H1 (cell line): ENCODE data around the gene RIPOR2. TPM values are rescaled to one million over a fixed set of nuclear protein-coding genes. Genes with fewer than 3 reads are reported as not detected.

Experiments used
- CTCF ChIA-PET: fragments of 300-600 bp; sonication (Branson Sonifier 250); formaldehyde crosslinking; loops from one replicate; lab custom pipeline; 2021; ENCODE audit not compliant: partially characterized antibody; lab: Charles Lee
- POLR2A ChIA-PET: fragments of 300-600 bp; sonication (Branson Sonifier 250); formaldehyde crosslinking; loops from one replicate; lab custom pipeline; 2021; ENCODE audit warnings: inconsistent platforms; ENCODE audit not compliant: partially characterized antibody; lab: Charles Lee
- DNase-seq, 2 experiments: peaks; one replicate each; pipeline versions ENCODE4 v3.0.0 to v3.0.0-alpha.2; 2010 to 2022; ENCODE audit warnings: low spot score in 2 of 2, low read depth in 1 of 2, mixed read lengths in 1 of 2
- FAIRE-seq: peaks from 2 replicates; lab custom pipeline; 2011; peaks lifted over from hg19 to GRCh38; lab: Jason Lieb, UNC
- H2AFZ ChIP-seq: 2 replicates; pipeline ENCODE4 v1.8.1; 2012; ENCODE audit warnings: low read length, inconsistent platforms
- H2AK5ac ChIP-seq: 2 replicates; pipeline ENCODE4 v1.6.1; 2013; ENCODE audit warnings: low read depth, low read length
- H2BK120ac ChIP-seq: replicated peaks from 2 replicates; pipeline ENCODE3; 2013; ENCODE audit warnings: low read depth, low read length, inconsistent platforms
- H2BK12ac ChIP-seq: 2 replicates; pipeline ENCODE4 v1.6.1; 2013; ENCODE audit warnings: low read depth, low read length
- H2BK15ac ChIP-seq: 2 replicates; pipeline ENCODE4 v1.6.1; 2013; ENCODE audit warnings: low read length
- H2BK20ac ChIP-seq: 2 replicates; pipeline ENCODE4 v1.6.1; 2013; ENCODE audit warnings: low read length
- H2BK5ac ChIP-seq: 2 replicates; pipeline ENCODE4 v1.6.1; 2013; ENCODE audit warnings: low read depth, low read length
- H3K14ac ChIP-seq: 2 replicates; pipeline ENCODE4 v1.6.1; 2013; ENCODE audit warnings: inconsistent platforms; ENCODE audit not compliant: insufficient read length
- H3K18ac ChIP-seq: 2 replicates; pipeline ENCODE4 v1.6.1; 2013; ENCODE audit warnings: low read length; ENCODE audit errors: extremely low read depth
- H3K23ac ChIP-seq: 2 replicates; pipeline ENCODE4 v1.6.1; 2013; ENCODE audit warnings: inconsistent platforms; ENCODE audit not compliant: insufficient read length
- H3K23me2 ChIP-seq: 2 replicates; pipeline ENCODE4 v1.6.1; 2013; ENCODE audit warnings: low read depth, low read length
- H3K27ac ChIP-seq: 2 replicates; pipeline ENCODE4 v1.6.1; 2011; ENCODE audit warnings: low read depth, low read length, inconsistent platforms
- H3K27me3 ChIP-seq, 4 experiments: replicated peaks in 1 of 4; 1 replicate in 1 of 4; 2 replicates in 3 of 4; pipeline versions ENCODE4 v1.6.1 to v1.8.1; 2011 to 2013; ENCODE audit warnings: low read length in 3 of 4, mild to moderate bottlenecking in 3 of 4, inconsistent platforms in 2 of 4, mixed read lengths in 2 of 4, moderate library complexity in 1 of 4; ENCODE audit not compliant: control insufficient read depth in 3 of 4, insufficient read depth in 3 of 4; ENCODE audit errors: extremely low read depth in 1 of 4
- H3K36me3 ChIP-seq, 4 experiments: 2 replicates each; pipeline versions ENCODE4 v1.6.1 to v1.8.1; 2011 to 2013; ENCODE audit warnings: mild to moderate bottlenecking in 4 of 4, low read length in 3 of 4, moderate library complexity in 2 of 4, control low read depth in 1 of 4, inconsistent platforms in 1 of 4; ENCODE audit not compliant: insufficient read depth in 4 of 4, control insufficient read depth in 2 of 4
- H3K4ac ChIP-seq: replicated peaks from 2 replicates; pipeline ENCODE3; 2013; ENCODE audit warnings: low read length, low read depth, mixed read lengths, inconsistent platforms; ENCODE audit not compliant: insufficient read length
- H3K4me1 ChIP-seq, 4 experiments: replicated peaks in 1 of 4; 1 replicate in 1 of 4; 2 replicates in 3 of 4; pipeline versions ENCODE4 v1.6.1 to v1.8.1; 2011 to 2013; ENCODE audit warnings: low read length in 3 of 4, inconsistent platforms in 2 of 4, mixed read lengths in 1 of 4; ENCODE audit not compliant: insufficient read depth in 4 of 4, control insufficient read depth in 3 of 4
- H3K4me2 ChIP-seq, 2 experiments: 2 replicates each; pipeline versions ENCODE4 v1.6.1 to v1.8.1; 2011 to 2013; ENCODE audit warnings: low read depth in 2 of 2, low read length in 2 of 2, control low read depth in 1 of 2, inconsistent platforms in 1 of 2, mild to moderate bottlenecking in 1 of 2; ENCODE audit not compliant: insufficient read depth in 1 of 2
- H3K4me3 ChIP-seq, 4 experiments: fragments of 200-600, 300-600 bp in 1 of 4; sonication (generic), shearing (Covaris generic), sonication (Bioruptor Twin) in 1 of 4; 2 replicates each; pipeline versions ENCODE4 v1.5.1 to v1.8.1; 2011 to 2016; ENCODE audit warnings: low read length in 4 of 4, low read depth in 3 of 4, control low read depth in 2 of 4, inconsistent platforms in 2 of 4, mild to moderate bottlenecking in 2 of 4, mixed read lengths in 1 of 4, moderate library complexity in 1 of 4; ENCODE audit not compliant: insufficient read depth in 2 of 4; ENCODE audit errors: extremely low read depth in 1 of 4
- H3K56ac ChIP-seq: replicated peaks from 2 replicates; pipeline ENCODE3; 2013; ENCODE audit warnings: low read depth, mild to moderate bottlenecking, mixed read lengths, low read length, inconsistent platforms; ENCODE audit not compliant: insufficient read length
- H3K79me1 ChIP-seq: 2 replicates; pipeline ENCODE4 v1.6.1; 2013; ENCODE audit warnings: low read depth, low read length, control low read depth
- H3K79me2 ChIP-seq, 2 experiments: 2 replicates each; pipeline versions ENCODE4 v1.6.1 to v1.8.1; 2012 to 2013; ENCODE audit warnings: low read length in 2 of 2, mild to moderate bottlenecking in 2 of 2, inconsistent platforms in 1 of 2; ENCODE audit not compliant: insufficient read depth in 2 of 2, control insufficient read depth in 1 of 2
- H3K9ac ChIP-seq, 4 experiments: replicated peaks in 1 of 4; 1 replicate in 1 of 4; 2 replicates in 3 of 4; pipeline versions ENCODE4 v1.6.1 to v1.8.1; 2011 to 2013; ENCODE audit warnings: low read depth in 3 of 4, low read length in 3 of 4, control low read depth in 2 of 4, mild to moderate bottlenecking in 2 of 4, moderate library complexity in 2 of 4, inconsistent platforms in 1 of 4; ENCODE audit errors: extremely low read depth in 1 of 4
- H3K9me3 ChIP-seq, 2 experiments: 2 replicates each; pipeline versions ENCODE4 v1.6.1 to v1.8.1; 2012 to 2013; ENCODE audit warnings: mild to moderate bottlenecking in 2 of 2, moderate library complexity in 2 of 2, control low read depth in 1 of 2, inconsistent platforms in 1 of 2, low read depth in 1 of 2, low read length in 1 of 2, mixed read lengths in 1 of 2; ENCODE audit not compliant: insufficient read depth in 2 of 2
- H4K20me1 ChIP-seq, 2 experiments: replicated peaks in 1 of 2; 2 replicates each; pipeline versions ENCODE3 to v1.8.1; 2011 to 2013; ENCODE audit warnings: inconsistent platforms in 2 of 2, low read length in 2 of 2, mild to moderate bottlenecking in 1 of 2; ENCODE audit not compliant: insufficient read depth in 2 of 2, control insufficient read depth in 1 of 2
- H4K5ac ChIP-seq: 2 replicates; pipeline ENCODE4 v1.6.1; 2013; ENCODE audit warnings: low read length, low read depth, mixed read lengths, inconsistent platforms; ENCODE audit not compliant: insufficient read length
- H4K8ac ChIP-seq: 2 replicates; pipeline ENCODE4 v1.8.0; 2013; ENCODE audit warnings: mild to moderate bottlenecking, moderate library complexity, low read length, inconsistent platforms; ENCODE audit not compliant: insufficient read depth; ENCODE audit errors: extremely low read depth
- H4K91ac ChIP-seq: replicated peaks from 2 replicates; pipeline ENCODE3; 2013; ENCODE audit warnings: low read length, mixed read lengths, inconsistent platforms; ENCODE audit not compliant: insufficient read length
- BACH1 ChIP-seq: IDR thresholded peaks from 2 replicates; pipeline ENCODE4 v1.6.1; 2012; ENCODE audit warnings: low read length, improper control_type of control experiment
- BRCA1 ChIP-seq: IDR thresholded peaks from 2 replicates; pipeline ENCODE4 v1.6.1; 2012; ENCODE audit warnings: low read depth, low read length, improper control_type of control experiment
- CBX8 ChIP-seq: fragments of 300-800, 300-1000 bp; sonication (generic); IDR thresholded peaks from 2 replicates; pipeline ENCODE4 v1.7.1; 2016; ENCODE audit warnings: low read depth, low read length, borderline replicate concordance
- FOSL1 ChIP-seq: IDR thresholded peaks from 2 replicates; pipeline ENCODE4 v1.6.1; 2011; ENCODE audit warnings: mild to moderate bottlenecking, low read depth, low read length, moderate library complexity; ENCODE audit not compliant: insufficient read depth
- JUND ChIP-seq: IDR thresholded peaks from 2 replicates; pipeline ENCODE4 v1.6.1; 2011; ENCODE audit warnings: mild to moderate bottlenecking, improper control_type of control experiment, low read length
- MAFK ChIP-seq: IDR thresholded peaks from 2 replicates; pipeline ENCODE4 v1.6.1; 2012; ENCODE audit warnings: low read depth, mild to moderate bottlenecking, improper control_type of control experiment, low read length
- RAD21 ChIP-seq, 2 experiments: IDR thresholded peaks in 1 of 2; conservative IDR thresholded peaks in 1 of 2; 2 replicates each; pipeline ENCODE4 v1.6.1; 2011; ENCODE audit warnings: low read depth in 2 of 2, low read length in 2 of 2, improper control_type of control experiment in 1 of 2, inconsistent platforms in 1 of 2, mild to moderate bottlenecking in 1 of 2, moderate library complexity in 1 of 2
- SAP30 ChIP-seq: fragments of 300-600 bp; sonication (generic); IDR thresholded peaks from 2 replicates; pipeline ENCODE4 v1.7.1; 2012; ENCODE audit warnings: low read length, moderate library complexity, mild to moderate bottlenecking, inconsistent platforms; ENCODE audit not compliant: insufficient read depth, insufficient replicate concordance
- SP4 ChIP-seq: IDR thresholded peaks from 2 replicates; pipeline ENCODE4 v1.6.1; 2012; ENCODE audit warnings: low read length, inconsistent platforms
- SRF ChIP-seq: IDR thresholded peaks from 2 replicates; pipeline ENCODE4 v1.6.1; 2011; ENCODE audit warnings: mild to moderate bottlenecking, low read depth, low read length, moderate library complexity
- TAF7 ChIP-seq: optimal IDR thresholded peaks from 2 replicates; pipeline ENCODE3; 2011; ENCODE audit warnings: low read depth, mild to moderate bottlenecking, inconsistent platforms, low read length, moderate library complexity, borderline replicate concordance
- TEAD4 ChIP-seq: IDR thresholded peaks from 2 replicates; pipeline ENCODE4 v1.6.1; 2012; ENCODE audit warnings: low read depth, low read length, inconsistent platforms, mixed read lengths
- WGBS, 2 experiments: shearing (Covaris generic) in 1 of 2; methylation state at CpG; one replicate each; pipeline versions ENCODE4 v1.1.6 to v1.1.7; 2013 to 2015; ENCODE audit warnings: low lambda C conversion rate in 2 of 2, mixed read lengths in 2 of 2, inconsistent platforms in 1 of 2, low coverage in 1 of 2, missing lambda C conversion rate in 1 of 2; ENCODE audit not compliant: insufficient replicate concordance in 2 of 2, insufficient coverage in 1 of 2, insufficient read length in 1 of 2; ENCODE audit errors: extremely low coverage in 1 of 2, missing lambda C conversion rate in 1 of 2; 5-methylcytosine and 5-hydroxymethylcytosine counted together
- polyA plus RNA-seq, 7 experiments: library from polyadenylated mRNA; depleted of rRNA in 3 of 7; stranded (reverse) in 5 of 7; unstranded in 2 of 7; fragments of >200 nt in 5 of 7; fragments of 200-250 nt in 2 of 7; gene quantifications; 1 replicate in 5 of 7; 2 replicates in 1 of 7; 4 replicates in 1 of 7; pipeline versions ENCODE4 v1.2.1 to v1.2.3, GENCODE V29; 2011 to 2013; ENCODE audit warnings: missing spikeins in 2 of 7, mixed read lengths in 2 of 7
- total RNA-seq: library from RNA; stranded (reverse); fragmentation: NEBNext Ultra II Directional; extraction: Animal tissue kit (Norgen Biotek cat#: 25700); gene quantifications from 2 replicates; pipeline ENCODE4 v1.2.1, GENCODE V29; 2021
- TF ChIP-seq, protein P1 (sequence below): IDR thresholded peaks from 2 replicates; pipeline ENCODE4 v1.6.1; 2011; ENCODE audit warnings: low read length, improper control_type of control experiment

Gene RIPOR2
- total and polyA plus RNA-seq, 2 of the 8 experiments (the other 6 are each of a cell fraction or from before 2014, with no cell fraction given): 16.7 to 45.6 TPM

DNA sequence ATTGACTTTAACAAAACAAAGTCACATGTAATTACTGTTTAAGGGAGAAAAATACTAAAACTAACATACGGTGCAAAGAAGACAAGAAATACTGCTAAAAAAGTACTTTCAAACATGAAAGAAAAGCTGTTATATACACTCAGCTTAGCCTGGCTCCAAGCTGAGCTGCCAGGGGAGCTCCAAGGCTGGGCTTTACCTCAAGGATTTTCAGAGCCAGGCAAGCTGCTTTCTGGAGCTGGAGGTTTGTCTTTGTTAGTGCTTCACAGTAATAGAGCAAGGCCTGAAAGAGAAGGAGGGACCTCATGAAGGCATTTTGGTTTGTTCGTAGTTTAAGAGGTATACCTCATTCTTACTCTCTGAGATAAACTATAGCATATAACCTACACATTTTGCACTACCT, 117.4 kb downstream of the RIPOR2 start:
- TF ChIP-seq MAFK: no peak
- TF ChIP-seq TAF7: no peak
- TF ChIP-seq SP4: no peak
- TF ChIP-seq, protein P1, sequence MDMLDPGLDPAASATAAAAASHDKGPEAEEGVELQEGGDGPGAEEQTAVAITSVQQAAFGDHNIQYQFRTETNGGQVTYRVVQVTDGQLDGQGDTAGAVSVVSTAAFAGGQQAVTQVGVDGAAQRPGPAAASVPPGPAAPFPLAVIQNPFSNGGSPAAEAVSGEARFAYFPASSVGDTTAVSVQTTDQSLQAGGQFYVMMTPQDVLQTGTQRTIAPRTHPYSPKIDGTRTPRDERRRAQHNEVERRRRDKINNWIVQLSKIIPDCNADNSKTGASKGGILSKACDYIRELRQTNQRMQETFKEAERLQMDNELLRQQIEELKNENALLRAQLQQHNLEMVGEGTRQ: no peak
- no peak for TF ChIP-seq JUND
- TF ChIP-seq BRCA1: no peak
- no peak for TF ChIP-seq FOSL1
- no peak for TF ChIP-seq SAP30
- TF ChIP-seq BACH1: no peak
- TF ChIP-seq RAD21 (IDR thresholded peaks at IDR 0.05 in 1 of 2, conservative IDR thresholded peaks at IDR 0.05 in 1 of 2; ENCODE audit: low read depth in 2 of 2, low read length in 2 of 2): no peak
- no peak for TF ChIP-seq TEAD4
- TF ChIP-seq SRF: no peak
- no peak for TF ChIP-seq CBX8
- H3K79me2 ChIP-seq: no peaks in the 10 kb centered on the region
- no peak overlapping the region for H3K4ac ChIP-seq
- no peaks in the 10 kb centered on the region for H3K23me2 ChIP-seq
- POLR2A ChIA-PET: interaction anchor here (1.0 kb wide), 1 partner anchor 8 kb away, joined by 3 read pairs; no protein-coding TSS in a partner anchor
- H3K14ac ChIP-seq: no peak overlapping the region
- no peak overlapping the region for H3K4me3 ChIP-seq
- H2BK15ac ChIP-seq: no peak overlapping the region
- no peaks in the 10 kb centered on the region for H3K4me1 ChIP-seq
- H2BK20ac ChIP-seq: no peak overlapping the region
- H2BK12ac ChIP-seq: no peak overlapping the region
- no peak overlapping the region for H2AFZ ChIP-seq
- CTCF ChIA-PET: interaction anchor here (0.6 to 2.2 kb wide), 5 partner anchors 11 to 194 kb away, joined by 3 to 12 read pairs (median 4); no protein-coding TSS in a partner anchor
- no peak overlapping the region for H4K91ac ChIP-seq
- no peaks in the 10 kb centered on the region for H3K9me3 ChIP-seq
- no peak overlapping the region for H3K56ac ChIP-seq
- no peak overlapping the region for H2BK5ac ChIP-seq
- no peak overlapping the region for H2BK120ac ChIP-seq
- H3K18ac ChIP-seq: no peak overlapping the region
- WGBS, 2 experiments: 100% methylated on average over 2 of the region's 2 CpGs; no CpG with 5 or more reads in 1 of the 2 experiments
- no peak overlapping the region for H2AK5ac ChIP-seq
- H3K27me3 ChIP-seq: no peaks in the 10 kb centered on the region
- FAIRE-seq: no peak
- no peak overlapping the region for H3K9ac ChIP-seq
- no peaks in the 10 kb centered on the region for H3K79me1 ChIP-seq
- no peak for DNase-seq
- no peaks in the 10 kb centered on the region for H4K20me1 ChIP-seq
- H4K5ac ChIP-seq: no peak overlapping the region
- no peaks in the 10 kb centered on the region; a peak in 1 of 8 replicates for H3K36me3 ChIP-seq
- no peak overlapping the region for H3K4me2 ChIP-seq
- no peak overlapping the region for H4K8ac ChIP-seq
- no peak overlapping the region for H3K23ac ChIP-seq
- no peak overlapping the region for H3K27ac ChIP-seq
